Motor neuron (in vitro differentiated cells): ENCODE data around the gene ITCH. TPM values are rescaled to one million over a fixed set of nuclear protein-coding genes. Genes with fewer than 3 reads are reported as not detected.

Source experiments
- ATAC-seq, 8 experiments: fragments of 200-7000 bp; cut with Tn5 transposase; replicated peaks in 6 of 8; 2 replicates each; pipeline ENCODE4 v1.8.0; 2021; ENCODE audit warnings: mild to moderate bottlenecking in 8 of 8, moderate library complexity in 8 of 8
- H3K27ac ChIP-seq, 2 donors: fragments of 250-450 bp; sonication (Bioruptor Pico); 2 replicates each; pipeline ENCODE4 v1.9.0; 2021; ENCODE audit warnings: antibody characterized with exemption in 2 of 2, mild to moderate bottlenecking in 2 of 2, moderate library complexity in 1 of 2
- H3K4me1 ChIP-seq, 2 donors: fragments of 250-450 bp; sonication (Bioruptor Pico); replicated peaks in 1 of 2; 2 replicates each; pipeline ENCODE4 v1.6.1; 2021; ENCODE audit warnings: antibody characterized with exemption in 2 of 2, mild to moderate bottlenecking in 2 of 2, moderate library complexity in 1 of 2
- H3K4me3 ChIP-seq, 5 donors: fragments of 250-450 bp; sonication (Bioruptor Pico); 2 replicates each; pipeline ENCODE4 v1.9.0; 2021; ENCODE audit warnings: antibody characterized with exemption in 5 of 5, mild to moderate bottlenecking in 5 of 5, moderate library complexity in 4 of 5
- WGBS, 10 experiments: fragments of 450-650 bp; shearing (Covaris generic); methylation state at CpG; one replicate each; pipeline ENCODE4 v1.0.0; 2022; 5-methylcytosine and 5-hydroxymethylcytosine counted together
- in situ Hi-C, 9 experiments: fragments of 400-800 bp; cut with MboI; loops; one replicate each; pipeline ENCODE4 v1.15.0; 2021; ENCODE audit warnings: low sequenced_read_pairs in 9 of 9, low pct_unique_long_range_greater_than_20kb in 2 of 9; ENCODE audit not compliant: unreplicated experiment in 9 of 9
- total RNA-seq, 8 experiments: library from RNA; unstranded; fragments of 300-600 nt; gene quantifications; 2 replicates each; pipeline versions ENCODE4 v1.2.3 to v1.2.4, GENCODE V29; 2022

ITCH gene
- total RNA-seq, 8 experiments from 2014 or later: 27.4 to 111 (median 39.0) TPM

DNA sequence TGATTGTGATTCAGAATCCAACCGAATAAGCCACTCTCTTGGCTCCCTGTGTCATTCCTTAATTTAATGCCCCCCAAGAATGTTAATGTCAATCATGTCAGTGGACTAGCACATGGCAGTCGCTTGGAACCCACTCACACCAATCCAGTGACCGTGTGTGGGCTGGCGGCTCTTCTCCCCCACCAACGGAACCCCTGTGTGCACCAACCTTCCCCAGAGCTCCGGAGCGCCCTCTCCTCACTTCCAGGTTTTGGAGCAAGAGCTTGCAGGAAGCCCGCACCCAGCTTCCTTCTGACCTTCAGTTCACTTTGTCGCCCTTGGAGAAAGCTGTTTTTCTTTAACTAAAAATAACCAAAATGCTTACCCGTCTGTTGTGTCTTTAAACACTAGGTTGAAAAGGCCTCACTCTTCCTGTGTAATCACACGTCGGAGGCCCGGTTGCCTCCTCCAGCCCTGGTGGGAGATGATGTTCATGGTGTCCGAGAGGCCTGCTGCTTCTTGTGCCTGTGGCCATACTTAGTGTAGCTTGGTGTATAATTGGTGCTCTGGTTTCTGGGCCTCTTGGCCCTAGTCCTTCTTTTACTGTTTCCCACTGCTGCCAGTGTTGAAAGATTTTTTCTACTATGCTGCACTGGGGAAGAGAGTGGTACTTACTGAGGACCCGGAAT lies 177.7 kb downstream of the ITCH start:
- in situ Hi-C loops: loop anchor here in 1 of 9 experiments (25.0 kb wide), 1 partner anchor 172 kb away; the partner anchor contains the start of gene TP53INP2

GRCh38 chr20:34541264-34541901 lies 178.3 kb downstream of the ITCH start:
- no peak overlapping the region for H3K27ac ChIP-seq
- in situ Hi-C loops: loop anchor here in 1 of 9 experiments (25.0 kb wide), 1 partner anchor 171 kb away; the partner anchor contains the start of gene TP53INP2
- no peak for ATAC-seq
- H3K4me3 ChIP-seq: no peak overlapping the region
- 60 to 100% (median 92%) methylated on average over 1 to 10 of the region's 13 CpGs; no CpG with 5 or more reads in 2 of the 10 experiments for WGBS, 10 experiments
- H3K4me1 ChIP-seq: peaks cover 7% of the 10 kb centered on the region in 2 donors

More for the DNA sequence above, 177.7 kb downstream of the ITCH start:
- Histone ChIP-seq H3K4me3 (no peak overlapping the region), H3K27ac (no peak overlapping the region), H3K4me1 (peaks cover 7% of the 10 kb centered on the region in 2 donors)
- no peak for ATAC-seq
- WGBS, 10 experiments: 79 to 100% (median 97%) methylated on average over 1 to 7 of the region's 15 CpGs; no CpG with 5 or more reads in 1 of the 10 experiments

DNA sequence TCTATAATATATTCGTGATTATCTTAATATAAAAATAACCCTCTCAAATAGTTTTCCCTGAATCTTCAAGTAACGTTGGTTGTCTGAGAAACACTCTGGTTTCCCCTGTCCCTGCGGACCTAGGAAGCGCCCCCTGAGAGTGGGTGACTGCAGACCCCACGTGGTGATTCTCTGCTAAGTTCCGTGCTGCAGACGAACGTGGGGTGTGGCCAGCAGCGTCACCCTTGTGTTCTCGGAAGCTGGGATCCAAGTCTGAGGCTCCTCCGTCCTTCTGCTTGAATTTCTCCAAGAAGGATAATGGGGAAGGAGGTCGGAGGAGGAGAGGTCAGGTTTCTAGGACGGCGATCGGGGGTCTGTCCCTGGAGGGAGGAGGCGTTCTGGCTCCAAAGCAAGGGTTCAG lies 178.8 kb downstream of the ITCH start:
- in situ Hi-C loops: loop anchor here in 1 of 9 experiments (25.0 kb wide), 1 partner anchor 170 kb away; the partner anchor contains the start of gene TP53INP2
- whole genome bisulfite sequencing, 10 experiments: 82 to 98% (median 89%) methylated on average over 2 to 12 of the region's 16 CpGs; no CpG with 5 or more reads in 1 of the 10 experiments
- no peak overlapping the region for H3K27ac ChIP-seq
- peaks cover 7% of the 10 kb centered on the region in 2 donors for H3K4me1 ChIP-seq
- no peak overlapping the region for H3K4me3 ChIP-seq
- ATAC-seq: no peak

DNA sequence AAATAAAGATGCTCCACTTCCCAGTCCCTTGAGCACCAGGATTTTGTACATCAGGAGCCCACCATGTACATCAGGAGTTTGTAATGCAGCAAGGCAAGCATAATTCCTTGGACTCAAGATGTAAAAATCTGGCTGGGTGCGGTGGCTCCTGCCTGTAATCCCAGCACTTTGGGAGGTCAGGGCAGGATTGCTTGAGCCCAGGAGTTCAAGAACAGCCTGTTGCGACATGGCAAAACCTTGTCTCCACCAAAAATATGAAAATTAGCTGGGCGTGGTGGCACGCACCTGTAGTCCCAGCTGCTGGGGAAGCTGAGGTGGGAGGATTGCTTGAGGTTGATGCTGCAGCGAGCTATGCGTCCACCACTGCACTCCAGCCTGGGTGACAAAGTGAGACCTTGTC lies 179.4 kb downstream of the ITCH start:
- no peak overlapping the region for H3K27ac ChIP-seq
- in situ Hi-C loops: loop anchor here in 1 of 9 experiments (25.0 kb wide), 1 partner anchor 170 kb away; the partner anchor contains the start of gene TP53INP2
- WGBS, 10 experiments: 67 to 100% (median 100%) methylated on average over 1 to 6 of the region's 6 CpGs; no CpG with 5 or more reads in 1 of the 10 experiments
- no peak overlapping the region for H3K4me3 ChIP-seq
- peaks cover 7% of the 10 kb centered on the region in 2 donors for H3K4me1 ChIP-seq
- no peak for ATAC-seq

DNA sequence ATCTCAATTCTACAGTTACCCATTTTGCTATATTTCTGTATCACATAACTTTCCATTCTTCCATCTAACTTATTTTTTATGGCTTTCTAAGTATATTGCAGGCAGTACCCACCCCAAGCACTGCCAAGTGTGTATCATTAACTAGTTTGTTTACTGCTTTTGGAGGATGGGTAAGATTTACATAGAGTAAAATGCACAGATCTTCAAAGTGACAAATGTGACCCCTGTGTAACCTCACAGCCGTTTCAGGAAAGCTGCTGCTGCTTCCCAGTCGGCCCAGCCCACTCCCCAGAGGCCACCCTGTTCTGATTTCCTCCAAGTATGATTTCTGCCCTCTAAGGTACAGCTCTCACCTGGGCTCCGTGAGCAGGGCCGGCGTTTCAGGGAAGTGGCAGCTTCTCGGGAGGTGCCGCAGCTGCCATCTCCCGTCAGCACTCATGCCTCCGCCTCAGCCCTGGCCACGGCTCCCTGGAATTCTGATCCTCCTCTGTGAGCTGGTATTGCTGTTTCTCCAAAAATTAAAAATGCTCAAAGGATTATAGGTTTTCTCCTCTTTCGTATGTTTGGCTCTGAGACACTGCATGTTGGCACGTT lies 180.5 kb downstream of the ITCH start:
- WGBS, 10 experiments: 0 to 86% (median 51%) methylated on average over 1 to 8 of the region's 12 CpGs; no CpG with 5 or more reads in 2 of the 10 experiments
- ATAC-seq: peak in 4 of 8 experiments; percentile 34 to 68 (median 55)
- in situ Hi-C loops: loop anchor here in 1 of 9 experiments (25.0 kb wide), 1 partner anchor 169 kb away; the partner anchor contains the start of gene TP53INP2
- Histone ChIP-seq H3K4me3 (no peak overlapping the region), H3K27ac (no peak overlapping the region), H3K4me1 (peaks cover 7% of the 10 kb centered on the region in 2 donors)

DNA sequence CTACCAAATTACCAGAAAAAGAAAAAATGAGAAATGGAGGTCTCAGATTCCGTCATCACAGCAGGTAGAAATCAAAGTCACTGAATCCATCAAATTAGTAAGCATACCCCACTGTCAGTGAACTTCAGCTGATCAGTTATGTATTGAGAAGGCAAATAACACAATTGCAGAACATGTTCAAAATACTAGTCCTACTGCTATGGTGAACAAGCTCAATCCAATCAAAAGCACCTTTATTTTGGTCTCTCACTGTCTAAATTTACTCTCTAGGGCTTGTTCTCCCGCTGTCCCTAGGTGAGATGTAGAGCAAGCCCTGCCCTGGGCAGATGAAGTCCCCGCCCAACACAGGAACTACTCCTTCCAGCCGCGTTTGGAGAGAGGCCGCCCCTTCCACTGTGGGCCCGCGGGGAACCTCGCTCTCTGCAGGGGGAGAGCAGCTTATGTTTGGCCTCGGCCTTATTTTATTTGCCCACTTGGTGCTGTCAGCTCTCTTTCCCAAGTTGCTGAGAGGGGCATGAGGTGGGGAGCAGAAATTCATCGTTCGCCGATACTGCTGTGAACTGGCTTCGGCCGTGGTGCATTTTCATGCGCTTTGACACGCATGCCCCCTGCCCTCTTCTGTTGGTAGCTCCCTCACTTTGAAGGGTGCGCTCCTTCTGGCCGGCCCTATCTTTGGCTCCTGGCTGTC lies 181.2 kb downstream of the ITCH start:
- Histone ChIP-seq H3K4me3 (no peak overlapping the region), H3K27ac (no peak overlapping the region), H3K4me1 (peaks cover 7% of the 10 kb centered on the region in 2 donors)
- 17 to 100% (median 46%) methylated on average over 1 to 13 of the region's 19 CpGs; no CpG with 5 or more reads in 1 of the 10 experiments for WGBS, 10 experiments
- in situ Hi-C loops: loop anchor here in 1 of 9 experiments (25.0 kb wide), 1 partner anchor 168 kb away; the partner anchor contains the start of gene TP53INP2
- peak in 3 of 8 experiments; percentile 36 to 53 (median 37) for ATAC-seq

DNA sequence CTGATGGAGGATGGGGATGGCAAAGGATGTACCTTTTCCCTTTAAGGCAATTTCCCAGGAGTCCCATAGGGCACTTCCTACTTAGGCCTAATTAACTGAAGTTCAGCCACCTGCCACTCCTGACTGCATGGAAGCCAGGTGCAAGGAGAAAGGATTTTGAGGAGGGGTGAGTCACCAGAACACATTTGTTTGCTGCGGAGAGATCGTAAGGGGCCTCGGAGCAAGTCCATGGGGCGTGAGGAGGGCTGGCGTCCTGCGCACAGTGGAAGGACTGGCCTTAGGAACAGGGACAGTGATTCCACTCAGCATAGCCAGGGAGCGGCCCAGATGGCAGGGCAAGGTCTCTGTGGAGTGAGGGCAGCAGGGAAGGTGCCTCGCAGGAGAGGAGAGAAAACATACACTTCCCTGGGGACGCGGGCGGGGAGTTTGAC lies 183.7 kb downstream of the ITCH start:
- 0 to 100% (median 87%) methylated on average over 1 to 7 of the region's 11 CpGs; no CpG with 5 or more reads in 3 of the 10 experiments for WGBS, 10 experiments
- Histone ChIP-seq H3K4me3 (no peak overlapping the region), H3K4me1 (peaks cover 7 to 14% of the 10 kb centered on the region in 2 donors), H3K27ac (no peak overlapping the region)
- in situ Hi-C loops: loop anchor here in 1 of 9 experiments (25.0 kb wide), 1 partner anchor 166 kb away; the partner anchor contains the start of gene TP53INP2
- ATAC-seq: peak in 1 of 8 experiments; percentile 29

DNA sequence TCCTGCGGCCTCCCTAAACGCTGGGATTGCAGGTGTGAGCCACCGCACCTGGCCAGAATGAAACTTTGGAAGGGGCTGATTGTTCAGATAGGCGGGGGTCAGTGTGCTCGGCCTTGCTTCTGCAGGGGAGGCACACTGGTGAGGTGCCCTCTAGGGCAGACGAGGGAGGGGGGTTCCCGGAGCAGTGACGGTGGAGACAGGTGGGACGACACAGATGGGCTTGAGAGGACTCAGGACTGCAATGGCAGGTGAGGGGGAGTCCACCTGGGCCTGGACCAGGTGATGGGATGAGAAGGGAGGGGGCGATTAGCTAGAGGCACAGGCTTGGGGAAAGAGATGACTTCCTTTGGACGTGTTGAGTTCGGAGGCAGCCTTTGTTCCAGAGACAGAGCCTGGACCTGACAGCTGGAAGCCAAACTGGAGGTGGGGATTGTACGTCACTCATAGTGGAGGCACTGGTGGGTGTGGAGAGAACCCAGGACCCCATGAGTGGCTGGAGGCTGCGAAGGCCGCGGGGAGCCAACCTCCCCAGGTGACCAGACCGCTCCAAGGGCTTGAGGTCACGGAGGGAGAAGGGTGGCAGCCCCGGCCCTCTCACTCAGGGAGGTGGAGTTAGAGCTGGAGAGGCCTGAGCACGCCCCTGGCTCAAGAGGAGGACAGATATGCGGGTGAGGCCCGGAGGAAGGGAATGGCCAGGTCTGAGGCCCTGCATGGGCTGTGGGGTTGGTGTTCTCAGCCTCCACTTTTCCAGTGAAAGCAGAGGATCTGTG lies 185.0 kb downstream of the ITCH start:
- H3K4me3 ChIP-seq: no peak overlapping the region
- ATAC-seq: peak in 2 of 8 experiments; percentile 28 to 40
- WGBS, 10 experiments: 80 to 100% (median 90%) methylated on average over 1 to 10 of the region's 22 CpGs; no CpG with 5 or more reads in 3 of the 10 experiments
- no peak overlapping the region for H3K27ac ChIP-seq
- peaks cover 6 to 14% of the 10 kb centered on the region in 2 donors for H3K4me1 ChIP-seq
- in situ Hi-C loops: loop anchor here in 1 of 9 experiments (25.0 kb wide), 1 partner anchor 164 kb away; the partner anchor contains the start of gene TP53INP2

- H3K4me3 ChIP-seq: no peak overlapping the region
- 53 to 90% (median 70%) methylated on average over 1 to 11 of the region's 20 CpGs; no CpG with 5 or more reads in 1 of the 10 experiments for whole genome bisulfite sequencing, 10 experiments
- no peak overlapping the region for H3K27ac ChIP-seq
- in situ Hi-C loops: loop anchor here in 1 of 9 experiments (25.0 kb wide), 1 partner anchor 163 kb away; the partner anchor contains the start of gene TP53INP2
- H3K4me1 ChIP-seq: peaks cover 0 to 7% of the 10 kb centered on the region in 2 donors
- ATAC-seq: peak; percentile 37 to 88 (median 77)
Measured at GRCh38 chr20:34549291-34549928, 186.3 kb downstream of the ITCH start.

- peak in 5 of 8 experiments; percentile 7 to 35 (median 23) for ATAC-seq
Measured at GRCh38 chr20:34549929-34550305, 186.8 kb downstream of the ITCH start.

GRCh38 chr20:34552569-34552968 lies 189.5 kb downstream of the ITCH start:
- in situ Hi-C loops: no loop called here

More at GRCh38 chr20:34549929-34550305, 186.8 kb downstream of the ITCH start:
- no peak overlapping the region for H3K4me3 ChIP-seq
- peaks cover 0 to 7% of the 10 kb centered on the region in 2 donors for H3K4me1 ChIP-seq
- H3K27ac ChIP-seq: no peak overlapping the region
- in situ Hi-C loops: loop anchor here in 1 of 9 experiments (25.0 kb wide), 1 partner anchor 162 kb away; the partner anchor contains the start of gene TP53INP2
- 88 to 96% (median 94%) methylated on average over 3 to 4 of the region's 13 CpGs; no CpG with 5 or more reads in 7 of the 10 experiments for WGBS, 10 experiments

More at GRCh38 chr20:34552569-34552968, 189.5 kb downstream of the ITCH start:
- no peak overlapping the region for H3K27ac ChIP-seq
- no peak for ATAC-seq
- no peak overlapping the region for H3K4me3 ChIP-seq
- peaks cover 3 to 7% of the 10 kb centered on the region in 2 donors for H3K4me1 ChIP-seq
- 20 to 100% (median 96%) methylated on average over 1 to 5 of the region's 6 CpGs; no CpG with 5 or more reads in 5 of the 10 experiments for WGBS, 10 experiments
